Astrocyte (in vitro differentiated cells and primary cell): ENCODE measurements around the gene PLPPR1.

ENCODE experiments used
- CTCF ChIP-seq: IDR thresholded peaks from 2 replicates; pipeline ENCODE4 v1.5.1; 2011; ENCODE audit warnings: low read depth, mild to moderate bottlenecking, inconsistent platforms, low read length, moderate library complexity; ENCODE audit not compliant: insufficient read depth
- EZH2 ChIP-seq: IDR thresholded peaks from 2 replicates; pipeline ENCODE4 v1.6.1; 2012; ENCODE audit warnings: mild to moderate bottlenecking, low read length, inconsistent platforms; ENCODE audit not compliant: insufficient read depth

GRCh38 chr9:101356619-101357018 lies 328.1 kb downstream of the PLPPR1 start:
- TF ChIP-seq CTCF = no peak
- no peak for TF ChIP-seq EZH2
